Activated naive CD4-positive, alpha-beta T cell treated with anti-CD3 and anti-CD28 coated beads, Interleukin-2, amount 50 U/mL, for 72 hours (primary cell): ENCODE measurements around the gene CCR8. TPM values are rescaled to one million over a fixed set of nuclear protein-coding genes. Genes with fewer than 3 reads are reported as not detected.
A peak's percentile ranks its signal among the peaks of the same experiment; 100 is the strongest.
"Not testable (repeated sequence)": the region's sequence is repeated elsewhere in the genome, so short reads cannot be mapped to it uniquely, and the experiment has no call there.

Source experiments
- ATAC-seq, 2 donors: fragments of 150-1000 bp; cut with Tn5 transposase; 2 replicates each; pipeline ENCODE4 v1.10.0; 2021; ENCODE audit warnings: mild to moderate bottlenecking in 2 of 2, moderate library complexity in 2 of 2
- DNase-seq, 2 donors: peaks; one replicate each; pipeline ENCODE4 v3.0.0; 2021 to 2022; ENCODE audit warnings: low spot score in 2 of 2
- H3K27ac Mint-ChIP-seq, 2 donors: one replicate each; pipeline ENCODE4 v1.8.0; 2022; ENCODE audit warnings: mild to moderate bottlenecking in 2 of 2, mixed read lengths in 2 of 2
- H3K36me3 Mint-ChIP-seq, 2 donors: one replicate each; pipeline ENCODE4 v1.8.0; 2022; ENCODE audit warnings: mixed read lengths in 2 of 2
- H3K9me3 Mint-ChIP-seq, 2 donors: one replicate each; pipeline ENCODE4 v1.8.0; 2022; ENCODE audit warnings: mixed read lengths in 2 of 2
- total RNA-seq, 2 donors: library from RNA; stranded (reverse); gene quantifications; one replicate each; pipeline ENCODE4 v1.2.3, GENCODE V29; 2022

The CCR8 gene
- total RNA-seq, 2 donors from 2014 or later: 0.36 to 0.53 TPM

GRCh38 chr3:39330824-39331223 is 1.3 kb downstream of the CCR8 start:
- ATAC-seq (no peak), DNase-seq (no peak)
- Mint-ChIP-seq H3K36me3 (peaks cover 0 to 16% of the 10 kb centered on the region in 2 donors), H3K9me3 (peaks cover 0 to 4% of the 10 kb centered on the region in 2 donors), H3K27ac (no peak overlapping the region)

- Mint-ChIP-seq H3K27ac (no peak overlapping the region), H3K36me3 (peaks cover 0 to 16% of the 10 kb centered on the region in 2 donors), H3K9me3 (peaks cover 0 to 4% of the 10 kb centered on the region in 2 donors)
- DNase-seq (no peak), ATAC-seq (no peak)
These were observed 3.0 kb downstream of the CCR8 start for GRCh38 chr3:39332525-39332924.

- Mint-ChIP-seq H3K9me3 (peaks cover 0 to 4% of the 10 kb centered on the region in 2 donors), H3K27ac (no peak overlapping the region), H3K36me3 (peaks cover 0 to 16% of the 10 kb centered on the region in 2 donors)
- ATAC-seq (no peak), DNase-seq (no peak)
These were observed 4.1 kb downstream of the CCR8 start for GRCh38 chr3:39333607-39334006.

GRCh38 chr3:39334205-39334604 is 4.7 kb downstream of the CCR8 start:
- DNase-seq: no peak
- Mint-ChIP-seq H3K27ac (no peak overlapping the region), H3K9me3 (peaks cover 0 to 4% of the 10 kb centered on the region in 2 donors), H3K36me3 (peaks cover 0 to 16% of the 10 kb centered on the region in 2 donors)
- ATAC-seq: no peak

GRCh38 chr3:39338201-39338600 is 8.7 kb downstream of the CCR8 start:
- peaks cover 0 to 4% of the 10 kb centered on the region in 2 donors for H3K9me3 Mint-ChIP-seq
- ATAC-seq (no peak), DNase-seq (no peak)
- no peak overlapping the region for H3K27ac Mint-ChIP-seq
- peaks cover 0 to 16% of the 10 kb centered on the region in 2 donors for H3K36me3 Mint-ChIP-seq

- no peak overlapping the region for H3K27ac Mint-ChIP-seq
- ATAC-seq: no peak
- peaks cover 0 to 16% of the 10 kb centered on the region in 2 donors for H3K36me3 Mint-ChIP-seq
- peaks cover 0 to 4% of the 10 kb centered on the region in 2 donors for H3K9me3 Mint-ChIP-seq
- no peak for DNase-seq
These were observed 9.6 kb downstream of the CCR8 start for GRCh38 chr3:39339086-39339485.

GRCh38 chr3:39343076-39343717 is 13.7 kb downstream of the CCR8 start:
- H3K9me3 Mint-ChIP-seq: no peaks in the 10 kb centered on the region
- ATAC-seq: peak in 1 of 2 donors; percentile 36
- no peaks in the 10 kb centered on the region for H3K36me3 Mint-ChIP-seq
- DNase-seq: no peak
- no peak overlapping the region for H3K27ac Mint-ChIP-seq

GRCh38 chr3:39343760-39344159 is 14.3 kb downstream of the CCR8 start:
- peak in 1 of 2 donors; percentile 59 for ATAC-seq
- Mint-ChIP-seq H3K9me3 (peaks cover 0 to 1% of the 10 kb centered on the region in 2 donors), H3K27ac (no peak overlapping the region), H3K36me3 (no peaks in the 10 kb centered on the region)
- DNase-seq: no peak

GRCh38 chr3:39344746-39345344 is 15.3 kb downstream of the CCR8 start:
- ATAC-seq (no peak), DNase-seq (no peak)
- no peak overlapping the region for H3K27ac Mint-ChIP-seq
- no peaks in the 10 kb centered on the region for H3K36me3 Mint-ChIP-seq
- peaks cover 0 to 5% of the 10 kb centered on the region in 2 donors for H3K9me3 Mint-ChIP-seq

GRCh38 chr3:39346785-39347585 is 17.5 kb downstream of the CCR8 start:
- Mint-ChIP-seq H3K27ac (peak overlapping the region in 1 of 2 donors; percentile 49), H3K9me3 (peaks cover 0 to 5% of the 10 kb centered on the region in 2 donors), H3K36me3 (no peaks in the 10 kb centered on the region)
- ATAC-seq (peak; percentile 91), DNase-seq (no peak)

GRCh38 chr3:39347586-39347876 is 18.0 kb downstream of the CCR8 start:
- no peak for DNase-seq
- ATAC-seq: no peak
- Mint-ChIP-seq H3K27ac (peak overlapping the region in 1 of 2 donors; percentile 2), H3K9me3 (peaks cover 0 to 5% of the 10 kb centered on the region in 2 donors), H3K36me3 (no peaks in the 10 kb centered on the region)

- DNase-seq (no peak), ATAC-seq (no peak)
- no peak overlapping the region for H3K27ac Mint-ChIP-seq
- H3K9me3 Mint-ChIP-seq: peaks cover 0 to 5% of the 10 kb centered on the region in 2 donors
- no peaks in the 10 kb centered on the region for H3K36me3 Mint-ChIP-seq
These were observed 19.6 kb downstream of the CCR8 start for GRCh38 chr3:39349080-39349479.

- Mint-ChIP-seq H3K36me3 (no peaks in the 10 kb centered on the region), H3K9me3 (peaks cover 0 to 5% of the 10 kb centered on the region in 2 donors), H3K27ac (peak overlapping the region in 1 of 2 donors; percentile 51)
- DNase-seq: no peak
- no peak for ATAC-seq
These were observed 21.2 kb downstream of the CCR8 start for GRCh38 chr3:39350714-39351113.

- H3K27ac Mint-ChIP-seq: peak overlapping the region in 1 of 2 donors; percentile 51
- not testable (repeated sequence) for ATAC-seq, H3K36me3 Mint-ChIP-seq, H3K9me3 Mint-ChIP-seq, DNase-seq
These were observed 21.6 kb downstream of the CCR8 start for GRCh38 chr3:39351134-39351533.

- not testable (repeated sequence) for H3K36me3 Mint-ChIP-seq, ATAC-seq, DNase-seq, H3K27ac Mint-ChIP-seq, H3K9me3 Mint-ChIP-seq
These were observed 23.8 kb downstream of the CCR8 start for GRCh38 chr3:39353168-39353927.

- Mint-ChIP-seq H3K9me3 (peaks cover 4 to 8% of the 10 kb centered on the region in 2 donors), H3K27ac (no peak overlapping the region), H3K36me3 (peaks cover 0 to 5% of the 10 kb centered on the region in 2 donors)
- ATAC-seq (no peak), DNase-seq (no peak)
These were observed 28.8 kb downstream of the CCR8 start for GRCh38 chr3:39358333-39358732.
